IMR-90 (cell line): ENCODE data around the gene PTCHD4. TPM values are rescaled to one million over a fixed set of nuclear protein-coding genes. Genes with fewer than 3 reads are reported as not detected.
"Not testable (repeated sequence)": the region's sequence is repeated elsewhere in the genome, so short reads cannot be mapped to it uniquely, and the experiment has no call there.

Experiments used
- ATAC-seq: fragments of 200-7000 bp; cut with Tn5 transposase; 2 replicates; pipeline ENCODE4 v1.9.1; 2020; ENCODE audit warnings: low read depth, mild to moderate bottlenecking, moderate library complexity
- BruUV-seq: library from RNA; stranded (reverse); fragments of 400-500 nt; replicated peaks from 2 replicates; lab custom pipeline; 2021; lab: Mats Ljungman, UMichigan
- CTCF ChIA-PET: fragments of 300-600 bp; formaldehyde crosslinking; extraction: SDS; loops from one replicate; lab custom pipeline; 2021; ENCODE audit warnings: antibody characterized with exemption; lab: Yijun Ruan, JAX
- POLR2A ChIA-PET: fragments of 300-600 bp; sonication (Branson Sonifier 250); formaldehyde crosslinking; loops from one replicate; lab custom pipeline; 2022; ENCODE audit warnings: antibody characterized with exemption; ENCODE audit not compliant: unreplicated experiment; lab: Charles Lee
- DNase-seq: peaks from one replicate; pipeline ENCODE4 v3.0.0; 2013
- H2AFZ ChIP-seq: replicated peaks from 2 replicates; pipeline ENCODE3; 2013; ENCODE audit warnings: low read length, mild to moderate bottlenecking; ENCODE audit not compliant: poor library complexity
- H2AK5ac ChIP-seq: 2 replicates; pipeline ENCODE4 v1.6.1; 2013; ENCODE audit warnings: low read depth, low read length, inconsistent platforms
- H2AK9ac ChIP-seq: replicated peaks from 2 replicates; pipeline ENCODE3; 2013; ENCODE audit warnings: mild to moderate bottlenecking, low read depth, low read length, moderate library complexity; ENCODE audit not compliant: poor library complexity
- H2BK120ac ChIP-seq: 2 replicates; pipeline ENCODE4 v1.6.1; 2013; ENCODE audit warnings: low read depth, low read length, inconsistent platforms
- H2BK15ac ChIP-seq: 3 replicates; pipeline ENCODE4 v1.6.1; 2013; ENCODE audit warnings: low read depth, low read length, inconsistent platforms
- H2BK20ac ChIP-seq: 2 replicates; pipeline ENCODE4 v1.6.1; 2013; ENCODE audit warnings: low read depth, mild to moderate bottlenecking, inconsistent platforms, low read length, moderate library complexity
- H2BK5ac ChIP-seq: 2 replicates; pipeline ENCODE4 v1.6.1; 2013; ENCODE audit warnings: mild to moderate bottlenecking, low read depth, low read length, inconsistent platforms; ENCODE audit not compliant: poor library complexity, severe bottlenecking
- H3K14ac ChIP-seq: replicated peaks from 2 replicates; pipeline ENCODE4 v1.6.1; 2013; ENCODE audit warnings: low read depth, low read length, inconsistent platforms
- H3K18ac ChIP-seq: 2 replicates; pipeline ENCODE4 v1.6.1; 2013; ENCODE audit warnings: low read depth, low read length, control low read depth
- H3K23ac ChIP-seq: 2 replicates; pipeline ENCODE4 v1.6.1; 2013; ENCODE audit warnings: low read depth, low read length, inconsistent platforms
- H3K27ac ChIP-seq: 2 replicates; pipeline ENCODE4 v1.5.1; 2013; ENCODE audit warnings: mild to moderate bottlenecking, control low read depth, low read length; ENCODE audit not compliant: insufficient read depth
- H3K27me3 ChIP-seq: 2 replicates; pipeline ENCODE4 v1.6.1; 2013; ENCODE audit warnings: low read length; ENCODE audit not compliant: control insufficient read depth, insufficient read depth
- H3K36me3 ChIP-seq: 2 replicates; pipeline ENCODE4 v1.6.1; 2013; ENCODE audit warnings: low read length, mixed read lengths; ENCODE audit not compliant: control insufficient read depth, insufficient read depth
- H3K4ac ChIP-seq: 2 replicates; pipeline ENCODE4 v1.6.1; 2013; ENCODE audit warnings: low read depth, low read length, inconsistent platforms
- H3K4me1 ChIP-seq: 2 replicates; pipeline ENCODE4 v1.6.1; 2013; ENCODE audit warnings: low read length, mixed read lengths; ENCODE audit not compliant: control insufficient read depth, insufficient read depth
- H3K4me2 ChIP-seq: 2 replicates; pipeline ENCODE4 v1.6.1; 2013; ENCODE audit warnings: low read depth, mild to moderate bottlenecking, control low read depth, low read length, moderate library complexity
- H3K4me3 ChIP-seq: 2 replicates; pipeline ENCODE4 v1.5.1; 2013; ENCODE audit warnings: low read depth, mild to moderate bottlenecking, control low read depth, low read length, moderate library complexity; ENCODE audit not compliant: insufficient read depth
- H3K56ac ChIP-seq: 2 replicates; pipeline ENCODE4 v1.6.1; 2013; ENCODE audit warnings: low read length, inconsistent platforms; ENCODE audit not compliant: insufficient read depth; ENCODE audit errors: extremely low read depth
- H3K79me1 ChIP-seq, 2 experiments: 2 replicates each; pipeline ENCODE4 v1.6.1; 2013; ENCODE audit warnings: low read length in 2 of 2, inconsistent platforms in 1 of 2, low read depth in 1 of 2
- H3K9ac ChIP-seq: 2 replicates; pipeline ENCODE4 v1.6.1; 2013; ENCODE audit warnings: low read depth, low read length, control low read depth
- H3K9me1 ChIP-seq: 2 replicates; pipeline ENCODE4 v1.6.1; 2013; ENCODE audit warnings: low read length, inconsistent platforms; ENCODE audit not compliant: insufficient read depth
- H3K9me3 ChIP-seq: 2 replicates; pipeline ENCODE4 v1.6.1; 2013; ENCODE audit warnings: low read length; ENCODE audit not compliant: control insufficient read depth, insufficient read depth
- H4K20me1 ChIP-seq: 2 replicates; pipeline ENCODE4 v1.6.1; 2013; ENCODE audit warnings: low read length, inconsistent platforms; ENCODE audit not compliant: insufficient read depth
- H4K5ac ChIP-seq: 2 replicates; pipeline ENCODE4 v1.6.1; 2013; ENCODE audit warnings: mild to moderate bottlenecking, low read depth, low read length, control low read depth
- H4K8ac ChIP-seq, 2 experiments: 2 replicates each; pipeline ENCODE4 v1.6.1; 2013; ENCODE audit warnings: low read depth in 2 of 2, low read length in 2 of 2, control low read depth in 1 of 2, inconsistent platforms in 1 of 2
- H4K91ac ChIP-seq: 2 replicates; pipeline ENCODE4 v1.6.1; 2013; ENCODE audit warnings: low read depth, low read length, inconsistent platforms; ENCODE audit not compliant: insufficient read depth
- WGBS, 2 experiments: methylation state at CpG; one replicate each; pipeline versions ENCODE4 v1.1.5 to v1.1.7; 2013; ENCODE audit warnings: missing lambda C conversion rate in 2 of 2; ENCODE audit not compliant: insufficient read length in 1 of 2; ENCODE audit errors: extremely low coverage in 2 of 2; 5-methylcytosine and 5-hydroxymethylcytosine counted together
- dilution Hi-C: fragments of 300-500 bp; cut with HindIII; formaldehyde crosslinking; loops from one replicate; pipeline ENCODE4 v1.14.3; 2018; ENCODE audit warnings: low sequenced_read_pairs; ENCODE audit not compliant: unreplicated experiment
- in situ Hi-C: fragments of 300-500 bp; cut with MboI; formaldehyde crosslinking; loops from 3 replicates; pipeline ENCODE4 v1.14.3; 2019; ENCODE audit warnings: low sequenced_read_pairs, inconsistent platforms, mixed read lengths
- intact Hi-C: fragments of 100-400 bp; cut with micrococcal nuclease; formaldehyde crosslinking; loops from 2 replicates; pipeline ENCODE4 v1.10.0; 2022
- polyA plus RNA-seq, 3 experiments: library from polyadenylated mRNA; depleted of rRNA; stranded (reverse); fragments of >200 nt; gene quantifications; 2 replicates each; pipeline ENCODE4 v1.2.3, GENCODE V29; 2012; ENCODE audit warnings: low replicate concordance in 1 of 3
- total RNA-seq: library from RNA; depleted of rRNA; stranded (reverse); fragments of >200 nt; gene quantifications from 2 replicates; pipeline ENCODE4 v1.2.3, GENCODE V29; 2012

Gene PTCHD4
- total and polyA plus RNA-seq, 2 of the 4 experiments (the other 2 are of a cell fraction) = 0.53 to 0.72 TPM

DNA sequence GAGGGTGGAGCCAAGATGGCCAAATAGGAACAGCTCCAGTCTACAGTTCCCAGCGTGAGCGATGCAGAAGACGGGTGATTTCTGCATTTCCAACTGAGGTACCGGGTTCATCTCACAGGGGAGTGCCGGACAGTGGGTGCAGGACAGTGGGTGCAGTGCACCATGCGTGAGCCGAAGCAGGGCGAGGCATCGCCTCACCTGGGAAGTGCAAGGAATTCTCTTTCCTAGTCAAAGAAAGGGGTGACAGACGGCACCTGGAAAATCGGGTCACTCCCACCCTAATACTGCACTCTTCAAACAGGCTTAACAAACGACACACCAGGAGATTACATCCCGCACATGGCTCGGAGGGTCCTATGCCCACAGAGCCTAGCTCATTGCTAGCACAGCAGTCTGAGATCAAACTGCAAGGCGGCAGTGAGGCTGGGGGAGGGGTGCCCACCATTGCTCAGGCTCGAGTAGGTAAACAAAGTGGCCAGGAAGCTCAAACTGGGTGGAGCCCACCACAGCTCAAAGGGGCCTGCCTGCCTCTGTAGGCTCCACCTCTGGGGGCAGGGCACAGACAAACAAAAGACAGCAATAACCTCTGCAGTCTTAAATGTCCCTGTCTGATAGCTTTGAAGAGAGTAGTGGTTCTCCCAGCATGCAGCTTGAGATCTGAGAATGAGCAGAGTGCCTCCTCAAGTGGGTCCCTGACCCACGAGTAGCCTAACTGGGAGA is 8.4 kb downstream of the PTCHD4 start:
- WGBS, 2 experiments = 90% methylated on average over 2 of the region's 17 CpGs; no CpG with 5 or more reads in 1 of the 2 experiments
- H3K27ac ChIP-seq, H4K8ac ChIP-seq, H2AK9ac ChIP-seq, H4K5ac ChIP-seq, H3K56ac ChIP-seq, ATAC-seq, H2AK5ac ChIP-seq, H2BK15ac ChIP-seq, H4K20me1 ChIP-seq, H2AFZ ChIP-seq, H3K9me1 ChIP-seq, H3K18ac ChIP-seq, H3K9me3 ChIP-seq, POLR2A ChIA-PET, in situ Hi-C loops, H2BK120ac ChIP-seq, H3K4me3 ChIP-seq, H3K27me3 ChIP-seq, H2BK20ac ChIP-seq, H3K36me3 ChIP-seq, H3K4me1 ChIP-seq, H3K23ac ChIP-seq, H3K9ac ChIP-seq, DNase-seq, H3K14ac ChIP-seq, intact Hi-C loops, H3K4me2 ChIP-seq, dilution Hi-C loops, H3K79me1 ChIP-seq, H3K4ac ChIP-seq, BruUV-seq, H4K91ac ChIP-seq, H2BK5ac ChIP-seq, CTCF ChIA-PET: not testable (repeated sequence)
